ENCODE measurements around the gene PFDN1.
"Not testable (repeated sequence)": the region's sequence is repeated elsewhere in the genome, so short reads cannot be mapped to it uniquely, and the experiment has no call there.

PFDN1 gene

DNA sequence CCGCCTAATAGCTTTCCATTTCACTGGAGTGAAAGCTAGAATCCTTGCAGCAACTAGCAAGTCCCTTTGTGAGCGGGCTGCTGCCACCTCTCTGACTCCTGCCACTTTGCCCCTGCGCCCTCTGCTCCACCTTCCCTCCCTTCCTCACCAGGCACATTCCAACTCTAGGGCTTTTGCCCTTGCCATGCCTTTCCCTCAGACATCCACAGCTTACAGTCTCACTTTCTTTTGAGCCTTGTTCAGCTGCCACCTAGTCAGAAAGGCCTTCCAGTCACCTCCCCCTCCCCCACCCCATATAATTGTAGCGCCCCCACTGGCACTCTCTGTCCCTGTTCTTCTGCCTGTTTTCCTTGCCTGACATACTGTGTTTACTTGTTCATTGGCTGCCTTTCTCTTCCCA, 96.9 kb downstream of the PFDN1 start:
- DNase-seq: no peak

DNA sequence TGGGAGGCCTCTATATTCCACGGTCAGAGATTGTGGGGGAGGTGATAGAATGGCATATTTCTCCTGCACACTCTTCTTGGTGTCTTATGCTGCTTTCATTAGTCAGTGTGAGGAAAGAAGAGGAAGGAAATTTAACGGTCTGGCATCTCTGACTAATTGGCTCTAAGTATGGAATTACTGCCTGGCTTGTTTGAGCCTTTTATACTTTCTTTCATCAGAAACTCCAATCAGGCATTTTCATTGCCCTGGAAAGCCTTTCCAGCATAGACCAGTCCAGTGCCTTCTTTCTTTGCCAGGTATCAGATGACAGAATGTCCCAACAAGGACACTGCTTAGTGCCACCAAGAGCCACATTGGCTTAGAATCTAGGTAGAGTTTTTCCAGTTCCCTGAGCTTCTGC, 97.7 kb downstream of the PFDN1 start:
- no peak for DNase-seq

DNA sequence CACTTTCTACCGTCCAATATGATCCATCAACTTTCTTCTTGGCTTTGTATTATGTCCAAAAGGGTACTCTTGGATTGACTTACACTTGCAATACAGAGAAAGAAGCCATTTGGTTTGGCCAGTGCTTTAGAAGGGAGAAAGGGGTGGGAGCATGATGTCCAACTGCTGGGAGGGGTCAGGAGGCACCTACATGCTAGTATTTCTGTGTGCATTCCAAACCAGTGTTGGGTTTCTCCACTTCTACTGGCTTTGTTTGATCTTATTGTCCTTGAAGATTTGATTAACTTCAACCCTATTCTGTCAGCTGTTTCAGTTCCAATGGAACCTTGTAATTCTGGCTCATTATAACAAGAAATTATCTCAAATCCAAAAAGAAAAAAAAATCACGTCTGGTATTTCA, 100.3 kb downstream of the PFDN1 start:
- no peak for DNase-seq

DNA sequence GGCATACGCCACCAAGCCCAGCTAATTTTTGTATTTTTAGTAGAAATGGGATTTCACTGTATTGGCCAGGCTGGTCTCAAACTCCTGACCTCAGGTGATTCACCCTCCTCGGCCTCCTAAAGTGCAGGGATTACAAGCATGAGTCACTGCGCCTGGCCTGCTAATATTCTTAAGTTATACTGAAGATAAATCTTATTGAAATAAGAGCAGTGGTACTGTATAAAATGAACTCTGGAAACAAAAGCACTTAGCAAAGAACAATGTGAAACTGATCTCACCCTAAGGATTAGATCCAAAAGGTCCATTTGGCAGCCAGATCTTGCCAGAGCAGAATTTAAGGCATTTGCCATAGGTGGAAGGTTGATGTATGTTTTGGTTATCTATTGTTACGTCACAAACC, 100.8 kb downstream of the PFDN1 start:
- DNase-seq: no peak

DNA sequence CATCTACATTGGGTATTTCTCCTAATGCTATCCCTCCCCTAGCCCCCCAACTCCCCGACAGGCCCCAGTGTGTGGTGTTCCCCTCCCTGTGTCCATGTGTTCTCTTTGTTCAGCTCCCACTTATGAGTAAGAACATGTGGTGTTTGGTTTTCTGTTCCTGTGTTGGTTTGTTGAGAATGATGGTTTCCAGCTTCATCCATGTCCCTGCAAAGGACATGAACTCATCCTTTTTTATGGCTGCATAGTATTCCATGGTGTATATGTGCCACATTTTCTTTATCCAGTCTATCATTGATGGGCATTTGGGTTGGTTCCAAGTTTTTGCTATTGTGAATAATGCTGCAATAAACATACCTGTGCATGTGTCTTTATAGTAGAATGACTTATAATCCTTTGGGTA, 104.0 kb downstream of the PFDN1 start:
- not testable (repeated sequence) for DNase-seq

DNA sequence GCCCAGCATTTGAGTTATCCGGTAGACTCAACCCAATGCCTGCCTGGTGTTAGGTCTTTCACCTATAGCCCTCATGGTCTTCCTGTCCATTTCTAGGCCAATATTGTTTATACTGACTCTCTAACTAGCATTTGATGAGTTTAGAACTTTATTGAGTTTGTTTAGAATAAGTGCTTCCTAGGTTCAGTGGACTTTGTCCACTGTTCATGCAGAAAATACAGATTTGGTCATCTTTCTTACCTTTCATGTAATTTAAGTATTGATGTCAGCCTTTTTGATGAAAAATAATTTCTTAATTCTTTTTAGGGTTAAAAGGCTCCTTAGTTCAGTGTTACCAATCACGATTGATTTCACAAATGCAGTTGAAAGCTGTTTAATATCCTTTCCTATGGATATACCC, 105.9 kb downstream of the PFDN1 start:
- no peak for DNase-seq

DNA sequence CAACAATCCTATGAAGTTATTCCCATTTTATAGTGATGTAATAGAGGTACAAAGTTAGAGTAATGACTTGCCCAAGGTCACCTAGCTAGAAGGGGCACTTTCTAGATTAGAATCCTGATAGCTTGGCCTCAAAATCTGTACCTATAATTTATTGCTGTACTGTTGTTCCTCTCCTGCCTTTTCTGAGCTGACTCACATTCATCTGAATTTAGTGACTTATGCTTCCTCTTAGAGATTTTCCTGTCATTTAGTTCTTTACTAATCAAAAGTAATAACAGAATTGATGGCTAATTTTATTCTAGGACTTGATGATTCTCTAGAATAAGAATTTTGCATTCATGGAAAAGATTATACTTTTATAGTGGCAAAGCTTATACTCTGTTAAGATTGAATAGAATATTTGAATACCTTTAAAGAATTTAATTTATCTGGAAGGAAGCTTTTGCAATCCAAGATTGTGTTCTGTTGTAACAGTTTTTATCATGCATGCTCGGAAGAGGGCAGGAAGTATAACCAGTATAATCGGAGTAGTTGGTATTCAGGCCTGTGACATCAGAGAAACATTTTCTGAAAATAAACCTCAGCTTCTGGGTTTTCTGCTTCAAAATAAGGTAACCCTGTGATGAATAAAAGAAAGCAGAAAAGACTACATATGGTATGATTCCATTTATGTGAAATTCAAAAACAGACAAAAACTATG, 106.6 kb downstream of the PFDN1 start:
- DNase-seq: no peak

All from CD4-positive, alpha-beta T cell treated with Interleukin-10 for 1 hour (primary cell).